ENCODE data around the gene SLC12A7. TPM values are rescaled to one million over a fixed set of nuclear protein-coding genes. Genes with fewer than 3 reads are reported as not detected.

Gene SLC12A7
- total RNA-seq, 1 experiment from 2014 or later = 207 TPM

DNA sequence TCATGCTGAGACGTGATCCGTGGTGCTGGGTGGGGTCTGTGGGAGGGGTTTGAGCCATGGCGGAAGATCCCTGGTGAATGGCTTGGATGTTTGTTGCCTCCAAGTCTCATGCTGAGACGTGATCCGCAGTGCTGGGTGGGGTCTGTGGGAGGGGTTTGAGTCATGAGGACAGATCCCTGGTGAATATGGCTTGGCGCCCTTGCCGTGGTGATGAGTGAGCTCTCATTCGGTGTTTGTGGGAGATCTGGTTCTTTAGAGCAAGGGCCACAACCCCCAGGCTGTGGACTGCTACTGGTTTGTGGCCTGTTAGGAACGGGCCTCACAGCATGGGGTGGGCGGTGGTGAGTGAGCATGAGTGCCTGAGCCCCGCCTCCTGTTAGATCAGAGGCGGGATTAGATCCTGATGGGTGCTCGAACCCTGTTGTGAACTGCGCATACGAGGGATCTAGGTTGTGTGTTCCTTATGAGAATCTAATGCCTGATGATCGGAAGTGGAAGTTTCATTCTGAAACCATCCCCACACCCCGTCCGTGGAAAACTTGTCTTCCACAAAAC is 72.1 kb downstream of the SLC12A7 start:
- no peaks in the 10 kb centered on the region for H3K4me1 ChIP-seq (replicated peaks; ENCODE audit: insufficient read depth)
- H3K79me2 ChIP-seq (ENCODE audit: low read depth) = no peaks in the 10 kb centered on the region
- H3K9me3 ChIP-seq (ENCODE audit: insufficient read depth, low read depth) = no peaks in the 10 kb centered on the region
- H3K4me2 ChIP-seq = no peak overlapping the region
- intact Hi-C loops (cut with micrococcal nuclease; ENCODE audit: unreplicated experiment) = no loop called here
- CTCF ChIA-PET = interaction anchor here (0.6 kb wide), 1 partner anchor 32 kb away, joined by 3 read pairs; no protein-coding TSS in a partner anchor
- POLR2A ChIA-PET (ENCODE audit: unreplicated experiment) = interaction anchor here (0.6 kb wide), 1 partner anchor 851 kb away, joined by 4 read pairs; no protein-coding TSS in a partner anchor
- no peak overlapping the region for H2AFZ ChIP-seq
- H4K20me1 ChIP-seq (ENCODE audit: insufficient read depth) = no peaks in the 10 kb centered on the region; the same call in 1 of the 2 replicates
- no peaks in the 10 kb centered on the region for H3K36me3 ChIP-seq (ENCODE audit: low read depth)
- no peak overlapping the region for H3K27ac ChIP-seq
- no peak for DNase-seq
- H3F3A ChIP-seq (ENCODE audit: insufficient read depth, low read depth) = no peaks in the 10 kb centered on the region
- H3K27me3 ChIP-seq (ENCODE audit: insufficient read depth, low read depth) = peaks cover 52% of the 10 kb centered on the region
- no TSS peak for BruUV-seq (replicated peaks)
- no peak overlapping the region for H3K4me3 ChIP-seq
- no peaks in the 10 kb centered on the region for H3K9me2 ChIP-seq (ENCODE audit: insufficient read depth)
- TF ChIP-seq, protein P1, sequence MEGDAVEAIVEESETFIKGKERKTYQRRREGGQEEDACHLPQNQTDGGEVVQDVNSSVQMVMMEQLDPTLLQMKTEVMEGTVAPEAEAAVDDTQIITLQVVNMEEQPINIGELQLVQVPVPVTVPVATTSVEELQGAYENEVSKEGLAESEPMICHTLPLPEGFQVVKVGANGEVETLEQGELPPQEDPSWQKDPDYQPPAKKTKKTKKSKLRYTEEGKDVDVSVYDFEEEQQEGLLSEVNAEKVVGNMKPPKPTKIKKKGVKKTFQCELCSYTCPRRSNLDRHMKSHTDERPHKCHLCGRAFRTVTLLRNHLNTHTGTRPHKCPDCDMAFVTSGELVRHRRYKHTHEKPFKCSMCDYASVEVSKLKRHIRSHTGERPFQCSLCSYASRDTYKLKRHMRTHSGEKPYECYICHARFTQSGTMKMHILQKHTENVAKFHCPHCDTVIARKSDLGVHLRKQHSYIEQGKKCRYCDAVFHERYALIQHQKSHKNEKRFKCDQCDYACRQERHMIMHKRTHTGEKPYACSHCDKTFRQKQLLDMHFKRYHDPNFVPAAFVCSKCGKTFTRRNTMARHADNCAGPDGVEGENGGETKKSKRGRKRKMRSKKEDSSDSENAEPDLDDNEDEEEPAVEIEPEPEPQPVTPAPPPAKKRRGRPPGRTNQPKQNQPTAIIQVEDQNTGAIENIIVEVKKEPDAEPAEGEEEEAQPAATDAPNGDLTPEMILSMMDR (conservative IDR thresholded peaks at IDR 0.05) = no peak
- TF ChIP-seq EZH2 (IDR thresholded peaks at IDR 0.05; ENCODE audit: low read depth) = no peak

DNA sequence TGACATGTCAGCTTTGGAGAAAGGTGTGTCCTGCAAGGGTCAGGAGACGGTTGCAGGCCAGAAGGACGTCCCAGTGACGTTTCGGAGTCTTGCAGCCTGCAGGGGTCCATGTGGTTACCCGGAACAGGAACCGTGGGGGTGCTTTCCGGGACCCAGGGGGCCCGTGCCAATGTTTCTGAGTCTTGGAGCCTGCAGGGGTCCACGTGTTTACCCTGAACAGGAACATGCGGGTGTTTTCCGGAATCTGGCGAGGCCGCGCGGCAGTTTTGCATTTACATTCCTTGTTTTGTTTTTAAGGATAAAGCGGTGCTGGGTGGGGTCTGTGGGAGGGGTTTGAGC is 72.7 kb downstream of the SLC12A7 start:
- Histone ChIP-seq H3K9me3 (ENCODE audit: insufficient read depth, low read depth) (no peaks in the 10 kb centered on the region), H3K4me3 (no peak overlapping the region), H3K4me1 (replicated peaks; ENCODE audit: insufficient read depth) (no peaks in the 10 kb centered on the region), H3K9me2 (ENCODE audit: insufficient read depth) (no peaks in the 10 kb centered on the region), H2AFZ (no peak overlapping the region), H3K36me3 (ENCODE audit: low read depth) (no peaks in the 10 kb centered on the region), H3K4me2 (no peak overlapping the region), H3K79me2 (ENCODE audit: low read depth) (no peaks in the 10 kb centered on the region), H3K27me3 (ENCODE audit: insufficient read depth, low read depth) (peaks cover 58% of the 10 kb centered on the region), H3F3A (ENCODE audit: insufficient read depth, low read depth) (no peaks in the 10 kb centered on the region), H4K20me1 (ENCODE audit: insufficient read depth) (no peaks in the 10 kb centered on the region; the same call in 1 of the 2 replicates), H3K27ac (no peak overlapping the region)
- DNase-seq = no peak
- ChIA-PET POLR2A (ENCODE audit: unreplicated experiment) (interaction anchor here (0.6 kb wide), 1 partner anchor 851 kb away, joined by 4 read pairs; no protein-coding TSS in a partner anchor), CTCF (interaction anchor here (0.6 to 0.7 kb wide), 2 partner anchors 31 to 134 kb away, joined by 3 read pairs; no protein-coding TSS in a partner anchor)
- intact Hi-C loops (cut with micrococcal nuclease; ENCODE audit: unreplicated experiment) = no loop called here
- no TSS peak for BruUV-seq (replicated peaks)
- TF ChIP-seq EZH2 (IDR thresholded peaks at IDR 0.05; ENCODE audit: low read depth) = no peak
- TF ChIP-seq, protein P1 (conservative IDR thresholded peaks at IDR 0.05) = no peak

DNA sequence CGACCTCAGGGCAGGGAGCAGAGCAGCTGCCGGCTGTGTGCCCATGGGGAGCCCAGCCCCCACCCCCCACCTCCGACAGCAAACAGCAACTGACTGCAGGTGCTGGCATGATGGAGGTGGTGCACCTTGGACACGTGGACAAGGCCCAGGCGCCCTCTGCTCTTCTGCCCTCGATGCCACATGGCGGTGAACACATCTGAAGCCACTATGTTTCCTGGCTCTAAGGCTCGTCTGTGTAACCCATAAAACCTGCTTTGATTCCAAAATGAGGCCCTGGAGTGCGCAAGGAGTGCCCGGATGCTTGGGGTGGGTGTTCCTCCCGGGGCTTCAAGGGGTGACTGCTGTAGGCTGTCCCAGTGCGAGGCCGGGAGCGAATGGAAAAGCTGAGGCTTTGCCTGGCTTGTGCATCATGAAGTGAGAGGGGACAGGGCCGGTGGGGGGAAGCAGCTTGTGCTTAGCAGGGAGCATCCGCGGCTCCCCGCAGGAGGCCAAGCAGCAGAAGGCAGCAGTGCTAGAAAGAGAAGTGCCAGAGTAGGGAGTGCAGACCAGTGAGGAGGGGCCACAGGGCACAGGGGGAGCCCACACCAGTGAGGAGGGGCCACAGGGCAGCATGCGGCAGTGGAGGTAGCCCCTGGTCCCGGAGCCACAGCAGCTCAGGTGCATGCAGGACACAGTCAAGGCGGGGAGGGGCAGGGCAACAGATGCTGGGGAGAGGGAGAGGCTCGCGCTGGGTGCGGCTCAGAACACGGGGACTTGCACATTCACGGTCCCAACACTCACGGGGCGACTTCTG is 73.2 kb downstream of the SLC12A7 start:
- H3K27ac ChIP-seq = no peak overlapping the region
- H3K4me3 ChIP-seq = no peak overlapping the region
- H3F3A ChIP-seq (ENCODE audit: insufficient read depth, low read depth) = no peaks in the 10 kb centered on the region
- no peaks in the 10 kb centered on the region for H3K79me2 ChIP-seq (ENCODE audit: low read depth)
- no TSS peak for BruUV-seq (replicated peaks)
- H3K9me2 ChIP-seq (ENCODE audit: insufficient read depth) = no peaks in the 10 kb centered on the region
- peaks cover 1% of the 10 kb centered on the region; the same call in 1 of the 2 replicates for H4K20me1 ChIP-seq (ENCODE audit: insufficient read depth)
- CTCF ChIA-PET = interaction anchor here (0.7 kb wide), 1 partner anchor 134 kb away, joined by 3 read pairs; no protein-coding TSS in a partner anchor
- no peak overlapping the region for H3K4me2 ChIP-seq
- no peaks in the 10 kb centered on the region for H3K4me1 ChIP-seq (replicated peaks; ENCODE audit: insufficient read depth)
- POLR2A ChIA-PET (ENCODE audit: unreplicated experiment) = no interaction called here
- H2AFZ ChIP-seq = no peak overlapping the region
- no peaks in the 10 kb centered on the region for H3K36me3 ChIP-seq (ENCODE audit: low read depth)
- DNase-seq = no peak
- H3K9me3 ChIP-seq (ENCODE audit: insufficient read depth, low read depth) = no peaks in the 10 kb centered on the region
- TF ChIP-seq EZH2 (IDR thresholded peaks at IDR 0.05; ENCODE audit: low read depth) = no peak
- TF ChIP-seq, protein P1 (conservative IDR thresholded peaks at IDR 0.05) = no peak
- intact Hi-C loops (cut with micrococcal nuclease; ENCODE audit: unreplicated experiment) = no loop called here
- H3K27me3 ChIP-seq (ENCODE audit: insufficient read depth, low read depth) = peaks cover 64% of the 10 kb centered on the region

Measured in PC-9 (cell line).